Lung microvascular endothelial cell (primary cell): ENCODE data around the gene C11orf16. TPM values are rescaled to one million over a fixed set of nuclear protein-coding genes. Genes with fewer than 3 reads are reported as not detected.
A peak's percentile ranks its signal among the peaks of the same experiment; 100 is the strongest.
"Not testable (repeated sequence)": the region's sequence is repeated elsewhere in the genome, so short reads cannot be mapped to it uniquely, and the experiment has no call there.

Experiments used
- DNase-seq, 2 donors: peaks; one replicate each; pipeline versions ENCODE4 v3.0.0 to v3.0.0-alpha.2; 2010; ENCODE audit warnings: low read depth in 2 of 2
- total RNA-seq: library from RNA; depleted of rRNA; stranded (reverse); fragments of >200 nt; gene quantifications from 2 replicates; pipeline ENCODE4 v1.2.1, GENCODE V29; 2014

C11orf16 gene
- total RNA-seq, 1 donor from 2014 or later, result not detected

DNA sequence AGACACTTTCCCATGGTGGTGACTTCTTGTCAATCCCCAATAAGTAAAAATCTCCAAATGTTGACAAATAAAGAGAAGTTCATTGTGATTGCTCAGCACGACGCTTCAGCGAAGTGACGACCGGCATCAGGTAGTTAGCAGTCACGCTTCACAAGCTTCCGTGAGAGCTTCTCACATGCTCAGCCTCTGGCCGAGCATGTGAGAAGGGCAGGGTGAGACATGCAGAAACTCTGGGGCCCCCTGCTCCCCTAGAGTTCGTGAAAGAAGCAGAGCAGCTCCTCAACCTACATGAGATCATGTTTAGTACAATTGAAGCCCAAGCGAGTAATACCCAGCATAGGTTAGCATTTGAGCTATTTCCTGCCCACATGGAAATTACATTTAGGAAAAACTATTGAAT lies 4.4 kb upstream of the C11orf16 start:
- DNase-seq, result no peak

DNA sequence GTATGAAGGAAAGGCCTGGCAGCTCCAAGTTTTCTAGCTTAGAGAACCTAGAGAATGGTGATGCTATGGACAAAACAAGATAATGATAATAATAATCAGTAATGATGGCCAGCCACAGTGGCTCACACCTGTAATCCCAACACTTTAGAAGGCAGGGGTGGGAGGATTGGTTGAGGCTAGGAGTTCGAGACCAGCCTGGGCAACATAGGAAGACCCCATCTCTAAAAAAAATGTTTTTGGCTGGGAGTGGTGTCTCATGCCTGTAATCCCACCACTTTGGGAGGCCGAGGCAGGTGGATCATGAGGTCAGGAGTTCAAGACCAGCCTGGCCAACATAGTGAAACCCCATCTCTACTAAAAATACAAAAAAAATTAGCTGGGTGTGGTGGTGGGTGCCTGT lies 3.0 kb upstream of the C11orf16 start:
- not testable (repeated sequence) for DNase-seq

DNA sequence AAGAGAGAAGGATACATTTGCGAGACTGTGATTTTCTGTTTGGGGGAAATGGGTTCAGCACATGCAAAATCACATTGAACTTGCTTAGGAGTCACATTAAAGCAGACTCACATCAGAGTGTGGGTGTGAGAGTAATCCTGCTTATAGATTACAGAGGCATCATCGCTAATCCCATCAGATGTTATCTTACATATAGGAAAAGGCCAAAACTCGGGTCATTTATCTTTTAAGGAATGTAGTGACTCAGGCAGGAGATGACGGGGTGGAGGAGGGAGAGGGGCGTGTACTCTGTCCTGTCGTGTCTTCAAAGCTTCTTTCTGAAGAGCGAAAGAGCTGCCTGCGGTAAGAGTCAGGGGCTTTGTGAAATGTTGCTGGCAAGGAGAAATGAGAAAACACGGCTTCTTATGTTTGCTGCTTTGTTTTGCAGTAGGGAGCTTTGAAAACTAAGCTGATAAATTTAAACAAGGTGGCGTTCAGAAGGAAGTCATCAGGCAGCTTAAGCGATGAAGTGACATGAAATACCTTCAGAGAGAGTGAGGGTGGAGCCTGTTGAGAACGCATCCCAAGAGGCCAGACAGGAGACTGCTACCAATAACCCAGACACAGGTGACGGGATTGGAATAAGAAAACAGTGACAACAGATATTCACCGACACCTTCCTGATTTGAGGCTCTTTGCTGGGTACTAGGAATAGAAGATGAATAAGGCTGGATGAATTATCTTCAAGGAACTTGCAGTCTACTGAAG lies 2.2 kb upstream of the C11orf16 start:
- peak in 1 of 2 donors; percentile 69 for DNase-seq

DNA sequence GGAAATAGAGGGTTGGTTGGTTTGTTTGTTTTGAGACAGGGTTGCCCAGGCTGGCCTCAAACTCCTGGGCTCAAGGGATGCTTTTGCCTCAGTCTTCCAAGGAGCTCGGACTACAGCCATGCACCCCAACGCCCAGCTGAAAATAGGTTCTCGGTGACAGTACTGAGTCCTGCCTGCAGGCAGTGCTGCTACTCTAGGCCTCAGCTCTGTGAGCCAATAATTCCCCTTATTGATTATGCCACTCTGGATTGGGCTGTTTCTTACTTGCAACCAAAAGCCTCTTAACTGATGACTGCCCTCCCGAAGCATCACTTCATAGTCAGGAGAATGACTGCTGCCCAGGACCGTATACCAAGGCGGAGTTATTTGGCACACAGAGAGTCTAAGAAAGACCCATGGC lies 1.2 kb upstream of the C11orf16 start:
- no peak for DNase-seq

DNA sequence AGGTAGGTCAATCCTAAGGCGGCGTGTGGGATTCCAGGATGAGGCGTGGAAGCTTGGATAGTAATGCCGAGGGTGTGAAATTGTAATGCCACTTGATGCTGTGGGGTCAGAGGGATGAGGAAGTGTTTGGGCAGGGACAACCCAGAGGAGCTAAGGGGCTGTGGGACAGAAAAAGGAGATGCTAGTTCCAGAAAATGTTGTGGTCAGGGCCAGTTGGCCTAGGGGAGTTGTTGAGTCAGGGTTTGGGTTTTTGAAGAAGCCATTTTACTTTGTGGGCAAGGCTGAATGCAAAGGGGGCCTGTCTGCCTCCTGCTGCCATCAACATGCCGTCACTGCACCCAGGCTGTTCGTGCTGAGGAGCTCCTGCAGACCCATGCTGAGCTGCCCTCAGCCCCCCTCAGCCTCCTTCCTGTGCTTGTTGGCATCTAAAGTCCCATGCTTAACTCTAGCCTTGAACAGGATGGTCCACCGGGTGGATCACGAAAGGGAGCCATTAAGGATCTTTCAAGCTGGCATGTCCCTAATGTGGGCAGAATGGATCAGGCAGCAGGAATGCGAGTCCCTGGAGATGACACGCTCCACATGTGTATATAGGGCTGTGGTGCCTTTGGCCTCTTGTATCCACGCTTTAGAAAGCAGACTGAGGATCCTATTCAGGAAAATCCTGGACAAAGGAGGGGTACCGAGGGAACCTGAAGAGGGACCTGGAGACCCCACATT lies 2.1 kb downstream of the C11orf16 start:
- DNase-seq, result no peak

DNA sequence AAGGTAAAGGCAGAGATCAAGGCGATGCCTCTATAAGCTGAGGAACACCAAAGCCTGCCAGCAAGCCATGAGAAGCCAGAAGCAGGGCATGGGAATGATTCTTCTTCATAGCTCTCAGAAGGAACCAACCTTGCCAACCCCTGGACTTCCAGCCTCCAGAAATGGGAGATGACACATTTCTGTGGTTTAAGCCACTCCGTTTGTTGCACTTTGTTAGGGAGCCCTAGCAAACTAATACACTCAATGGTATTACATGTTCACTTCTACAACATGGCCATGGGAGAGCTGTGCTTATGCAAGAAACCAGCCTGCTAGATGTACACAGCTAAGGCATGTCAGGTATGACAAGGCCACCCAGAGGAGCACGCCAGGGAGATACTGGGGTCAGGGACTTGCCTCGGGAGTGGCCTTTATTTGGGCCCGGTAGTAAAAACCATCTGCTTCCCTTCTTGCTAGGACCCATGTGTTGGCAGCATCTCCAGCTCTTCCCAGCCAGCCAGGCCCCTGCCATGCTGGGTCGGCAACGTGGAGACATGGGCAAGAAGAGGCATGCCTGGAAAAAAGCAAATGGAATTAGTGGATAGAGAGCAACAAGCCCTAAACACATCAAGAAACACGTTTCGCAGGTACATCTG lies 3.6 kb downstream of the C11orf16 start:
- no peak for DNase-seq

DNA sequence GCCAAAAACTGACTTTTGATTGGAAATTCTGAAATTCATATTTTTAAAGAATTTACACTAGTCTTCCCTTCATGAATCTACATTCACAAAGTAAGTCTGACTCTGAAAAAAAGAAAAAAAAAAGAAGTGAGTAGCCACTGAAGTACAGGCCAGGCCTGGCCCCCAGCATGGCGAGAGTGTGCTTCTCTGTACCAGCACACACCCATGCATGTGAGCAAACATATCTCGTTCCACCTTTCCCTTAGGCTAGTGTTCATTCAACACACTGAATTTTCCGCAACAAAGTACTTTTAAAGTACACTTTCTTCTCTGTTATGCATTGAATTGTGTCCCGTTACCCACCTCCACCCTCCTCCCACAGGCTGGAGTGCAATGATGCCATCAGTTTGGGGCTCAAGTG lies 4.5 kb downstream of the C11orf16 start:
- no peak for DNase-seq

DNA sequence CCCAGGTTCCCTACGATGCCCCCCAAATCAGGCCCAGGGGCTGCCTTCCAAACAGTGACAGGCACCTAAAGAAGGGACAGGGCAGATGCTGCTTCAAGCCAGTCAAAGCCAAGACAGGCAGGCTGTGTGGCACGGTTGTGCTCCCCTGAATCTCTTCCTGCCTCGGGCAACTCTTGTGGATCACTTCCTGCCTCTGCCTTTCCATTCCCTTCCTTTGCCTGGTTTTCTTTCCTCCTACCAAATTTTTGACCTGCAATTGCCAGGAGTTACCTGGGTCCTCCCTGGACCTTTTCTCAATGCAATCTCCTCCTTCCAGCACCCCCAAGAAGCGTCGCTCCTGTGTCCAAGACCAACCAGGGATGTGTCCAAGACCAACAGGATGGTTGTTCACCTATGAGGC lies 5.5 kb downstream of the C11orf16 start:
- DNase-seq, result no peak

DNA sequence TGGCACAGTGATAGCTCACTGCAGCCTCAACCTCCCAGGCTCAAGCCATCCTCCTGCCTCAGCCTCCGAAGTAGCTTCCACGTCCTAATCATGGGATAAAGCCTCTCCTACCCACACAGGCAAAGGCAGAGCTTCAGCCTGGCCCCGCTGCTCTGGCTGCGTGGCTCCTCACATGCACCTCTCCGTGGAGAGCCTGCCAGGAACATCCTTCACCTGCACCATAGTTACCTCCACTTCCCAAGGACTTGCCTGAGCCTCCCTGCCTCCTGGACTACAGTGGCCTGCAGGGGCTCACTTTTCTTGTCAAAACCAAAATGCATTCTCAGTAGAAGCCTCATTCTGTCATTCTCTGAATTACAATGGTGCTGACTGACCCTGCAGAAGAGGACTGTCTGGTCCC lies 6.5 kb downstream of the C11orf16 start:
- no peak for DNase-seq

DNA sequence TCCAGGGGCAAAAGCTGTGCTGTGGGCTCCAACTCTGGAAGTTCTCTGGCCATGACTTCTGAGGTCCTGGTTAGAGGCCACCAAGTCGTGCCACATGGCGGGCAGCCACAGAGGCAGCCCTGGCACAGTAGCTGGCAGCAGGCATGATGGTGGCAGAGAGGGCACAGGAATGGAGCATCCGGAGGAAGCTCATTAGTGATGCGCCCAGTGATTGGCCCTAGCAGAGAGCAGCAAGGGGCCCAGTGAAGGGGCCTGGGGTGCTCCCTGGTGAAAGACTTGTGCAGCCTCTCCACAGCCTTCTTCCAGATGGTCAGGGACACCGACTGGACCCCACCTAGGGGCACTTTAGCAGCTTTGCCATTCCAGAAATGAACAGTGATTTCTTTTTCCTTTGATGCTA lies 7.0 kb downstream of the C11orf16 start:
- no peak for DNase-seq

DNA sequence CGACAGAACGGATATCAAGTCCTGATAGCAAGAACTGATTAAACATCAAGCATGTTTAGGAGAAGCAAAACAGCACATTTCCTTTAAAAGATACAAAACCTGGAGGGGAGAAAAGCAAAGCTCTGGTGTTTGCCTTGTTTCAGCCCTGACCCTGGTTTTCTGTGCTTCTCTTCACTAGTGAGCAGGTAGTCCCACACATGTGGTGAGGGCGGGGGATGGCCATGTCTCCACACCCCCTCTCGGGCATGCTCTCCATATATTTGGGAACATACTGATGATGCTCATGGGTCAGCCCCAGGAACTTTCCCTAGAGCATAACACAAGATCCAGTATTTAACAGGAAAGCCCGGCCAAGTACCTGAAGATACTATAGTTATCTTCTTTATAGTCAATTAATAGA lies 10.1 kb downstream of the C11orf16 start:
- DNase-seq, result no peak

DNA sequence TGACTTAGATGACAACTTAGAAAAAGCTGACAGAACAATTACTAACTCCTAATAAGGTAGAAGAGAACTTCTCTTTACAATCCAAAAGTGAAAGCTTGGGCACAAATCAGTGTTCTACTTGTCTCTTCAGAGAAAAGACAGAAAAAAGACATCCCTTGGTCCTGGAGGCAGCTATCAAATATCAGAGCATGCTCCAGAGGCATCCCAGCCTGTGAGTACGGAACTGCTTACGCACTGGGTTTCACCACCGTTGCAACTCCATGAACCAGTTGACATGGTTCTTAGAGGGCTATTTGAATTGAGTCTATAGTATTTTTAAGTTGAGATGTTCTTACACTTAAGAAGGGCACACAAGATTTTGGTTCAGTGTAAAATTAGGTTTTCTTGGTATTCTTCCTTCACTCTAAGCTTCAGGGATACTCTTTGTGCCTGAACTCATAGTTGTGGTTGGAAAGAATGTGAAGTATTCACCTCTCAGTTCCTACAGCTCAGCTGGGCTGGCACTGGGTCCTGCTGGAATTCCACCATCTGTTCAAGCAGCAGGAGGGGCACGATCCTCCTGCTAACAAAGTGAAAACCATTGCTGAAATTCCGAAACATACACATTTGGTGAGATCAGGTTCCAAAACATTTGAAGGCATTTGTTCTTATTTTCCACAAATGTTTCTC lies 15.5 kb downstream of the C11orf16 start:
- DNase-seq, result peak; percentile 79 to 84

DNA sequence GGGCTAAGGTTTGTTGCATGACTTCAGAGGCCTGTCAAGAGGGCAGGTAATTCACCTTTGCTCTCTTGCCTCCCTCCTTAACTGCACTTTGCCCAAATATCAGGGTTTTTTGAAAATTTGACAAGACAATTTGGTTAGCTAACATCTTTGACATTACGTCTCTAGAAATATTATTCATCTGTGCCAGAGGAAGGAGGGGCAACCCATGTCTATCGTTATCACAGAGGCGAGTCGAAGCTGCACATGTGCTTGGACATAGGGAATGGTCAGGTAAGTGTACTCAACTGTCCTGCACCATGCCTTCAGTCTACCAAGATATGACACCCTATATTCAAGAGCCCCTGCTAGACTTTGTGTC lies 18.1 kb downstream of the C11orf16 start:
- no peak for DNase-seq

DNA sequence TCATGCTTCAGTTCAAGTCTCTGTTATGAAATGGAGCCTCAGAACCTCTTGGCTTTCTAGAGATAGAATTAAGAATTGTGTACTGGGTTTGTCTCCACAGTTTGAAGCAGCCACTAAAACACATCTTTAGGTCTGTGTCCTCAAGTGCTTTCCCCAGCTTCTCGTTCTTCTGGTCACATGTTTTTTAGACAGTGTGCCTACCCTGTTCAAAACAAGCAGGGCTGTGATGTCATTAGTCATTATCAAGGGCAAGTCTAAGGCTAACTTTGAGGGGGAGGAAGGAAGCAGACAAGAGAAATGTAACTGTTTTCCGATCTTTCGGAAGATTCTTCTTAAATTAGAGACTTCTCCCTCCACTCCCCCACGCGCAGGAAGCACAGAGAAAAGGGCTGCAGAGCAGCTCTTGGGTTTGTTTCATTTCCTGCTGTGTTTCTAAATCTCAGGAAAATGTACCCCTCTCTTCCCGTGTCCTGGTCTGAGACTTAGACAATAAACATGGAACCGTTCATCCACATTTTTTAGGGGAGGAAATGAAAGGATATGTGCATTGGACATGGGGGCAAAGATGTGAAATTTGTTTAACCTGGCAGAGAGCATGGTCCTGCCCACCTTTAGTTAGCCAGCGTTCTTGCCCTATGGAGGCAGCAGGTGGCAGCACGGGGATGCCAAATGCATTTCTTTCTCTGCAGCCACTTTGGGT lies 18.6 kb downstream of the C11orf16 start:
- DNase-seq, result peak; percentile 58 to 71

DNA sequence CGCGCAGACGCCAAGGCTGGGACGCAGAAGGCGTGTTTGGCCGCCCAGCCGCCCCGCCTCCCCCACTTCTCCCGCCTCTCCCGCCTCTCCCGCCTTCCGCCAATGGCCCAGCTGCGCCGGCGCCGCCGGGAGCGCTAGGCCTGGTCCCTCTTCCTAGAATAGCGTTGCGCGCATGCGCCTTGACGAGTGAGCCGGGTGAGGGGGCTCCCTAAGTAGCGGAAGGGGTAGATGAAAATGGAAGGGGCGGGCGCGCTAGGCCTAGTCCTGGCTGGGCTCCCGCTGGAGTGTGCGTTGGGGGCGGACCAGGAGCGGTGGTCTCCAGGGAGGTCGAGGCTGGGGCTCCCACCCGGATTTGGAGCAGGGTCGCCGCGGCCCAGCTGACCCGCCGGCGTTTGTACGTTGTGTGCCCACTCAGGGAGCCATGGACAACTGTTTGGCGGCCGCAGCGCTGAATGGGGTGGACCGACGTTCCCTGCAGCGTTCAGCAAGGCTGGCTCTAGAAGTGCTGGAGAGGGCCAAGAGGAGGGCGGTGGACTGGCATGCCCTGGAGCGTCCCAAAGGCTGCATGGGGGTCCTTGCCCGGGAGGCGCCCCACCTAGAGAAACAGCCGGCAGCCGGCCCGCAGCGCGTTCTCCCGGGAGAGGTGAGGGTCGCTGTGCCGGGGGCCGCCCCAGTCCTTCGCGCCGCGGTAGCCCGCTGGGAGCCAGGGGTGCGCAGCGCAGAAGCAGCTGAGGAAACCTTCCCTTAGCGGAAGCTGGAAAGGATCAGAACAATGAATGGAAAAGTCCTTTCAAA lies 21.5 kb downstream of the C11orf16 start, which contains the start of gene AKIP1:
Gene AKIP1, plus strand, starts transcription at position 161 of the 795 bp plus-strand sequence. Its CDS starts 261 bp downstream, at position 422.
- peak; percentile 96 to 97 for DNase-seq

DNA sequence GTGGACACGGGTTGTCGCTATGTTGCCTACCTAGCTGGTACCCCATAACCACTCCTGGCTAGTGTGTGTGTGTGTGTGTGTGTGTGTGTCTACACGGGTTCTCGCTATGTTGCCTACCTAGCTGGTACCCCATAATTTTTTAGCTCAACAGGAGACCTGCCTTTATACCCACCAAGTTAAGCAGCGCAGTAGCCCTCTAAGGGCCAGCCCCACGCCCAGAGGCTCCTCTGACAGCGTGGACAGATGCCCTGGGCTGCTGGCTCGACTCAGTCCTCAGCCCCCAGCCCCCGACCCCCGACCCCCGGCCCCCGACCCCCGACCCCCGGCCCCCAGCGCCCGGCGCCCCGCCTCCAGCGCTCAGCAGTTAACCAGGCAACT lies 22.1 kb downstream of the C11orf16 start:
- DNase-seq, result no peak

DNA sequence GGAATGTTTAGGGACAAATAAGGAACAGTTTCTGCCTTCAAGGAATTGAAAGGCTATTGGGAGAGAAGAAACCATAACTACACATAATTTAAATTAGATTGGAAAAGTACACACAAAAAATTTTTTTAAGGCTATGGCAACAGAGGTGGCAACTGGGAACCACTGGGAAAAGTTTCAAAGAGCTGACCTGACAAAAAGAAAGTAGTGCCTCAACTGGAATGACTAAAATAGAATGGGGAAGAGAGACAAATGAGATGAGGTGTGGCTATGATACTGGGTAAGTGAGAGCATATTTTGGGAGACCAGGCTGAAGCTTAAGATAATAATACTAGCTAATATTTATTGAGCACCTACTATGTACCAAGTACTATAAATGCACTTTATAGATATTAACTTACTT lies 24.6 kb downstream of the C11orf16 start:
- DNase-seq, result no peak

DNA sequence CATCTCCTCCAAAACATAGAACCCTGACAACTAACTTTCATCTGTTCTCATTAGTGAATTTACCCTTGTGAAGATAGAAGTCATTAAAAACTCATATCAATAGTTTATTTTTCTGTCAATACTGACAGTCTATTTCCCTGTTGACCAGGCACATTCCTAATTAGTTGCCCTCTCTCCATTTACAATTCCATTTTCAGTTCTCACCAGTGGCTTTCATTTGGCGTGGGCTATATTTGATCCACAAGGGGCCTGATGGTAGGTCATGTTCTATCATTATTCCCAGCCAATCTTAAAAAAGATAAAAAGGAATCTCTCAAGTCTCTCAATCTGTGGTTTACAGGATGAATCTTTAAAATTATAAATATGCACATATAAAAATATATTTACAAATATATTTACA lies 25.6 kb downstream of the C11orf16 start:
- DNase-seq, result no peak

DNA sequence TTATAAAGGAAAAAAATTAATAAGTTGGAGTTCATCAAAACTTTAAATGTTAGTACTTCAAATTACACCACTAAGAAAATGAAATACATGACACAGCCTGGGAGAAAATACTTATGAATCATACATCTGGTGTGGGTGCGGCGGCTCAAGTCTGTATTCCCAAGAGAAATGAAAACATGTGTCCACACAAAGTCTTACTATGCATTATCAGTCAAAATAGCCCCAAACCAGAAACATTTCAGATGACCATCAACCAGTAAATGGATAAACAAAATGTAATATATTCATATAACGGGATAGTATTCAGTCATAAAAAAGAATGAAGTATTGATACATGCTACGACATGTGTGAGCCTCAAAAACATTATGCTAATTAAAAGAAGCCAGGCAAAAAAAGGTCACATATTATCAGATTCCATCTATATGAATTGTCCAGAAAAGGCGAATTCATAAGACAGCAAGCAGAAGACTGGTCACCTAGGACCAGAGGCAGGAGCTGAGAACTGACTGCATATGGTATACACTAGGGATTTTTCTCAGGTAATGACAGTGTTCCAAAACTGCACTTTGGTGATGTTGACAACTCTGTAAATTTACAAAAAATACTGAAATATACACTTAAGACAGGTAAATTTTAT lies 27.1 kb downstream of the C11orf16 start:
- DNase-seq, result peak in 1 of 2 donors; percentile 83

DNA sequence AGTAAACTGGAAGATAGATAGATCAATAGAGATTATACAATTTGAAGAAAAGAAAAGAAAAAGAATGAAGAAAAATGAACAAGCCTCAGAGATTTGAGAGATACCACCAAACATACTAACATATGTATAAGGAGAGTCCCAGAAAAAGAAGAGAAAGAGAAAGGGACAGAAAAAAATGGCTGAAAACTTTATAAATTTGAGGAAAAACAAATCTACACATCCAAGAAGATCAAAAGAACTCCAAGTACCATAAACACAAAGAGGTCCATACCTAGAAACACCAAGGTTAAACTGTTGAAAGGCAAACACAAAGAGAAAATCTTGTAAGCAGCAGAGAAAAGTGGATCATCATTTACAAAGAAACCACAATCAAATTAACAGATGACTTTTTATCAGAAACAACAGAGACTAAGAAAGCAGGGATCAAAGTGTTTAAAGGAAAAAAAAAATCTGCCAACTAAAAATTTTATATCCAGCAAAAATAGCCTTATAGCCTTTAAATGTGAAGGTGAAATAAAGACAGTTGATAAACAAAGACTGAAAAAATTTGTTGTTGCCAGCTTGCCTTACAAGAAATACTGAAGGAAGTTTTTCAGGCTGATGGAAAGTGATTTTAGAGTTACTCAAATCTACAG lies 33.5 kb downstream of the C11orf16 start:
- DNase-seq, result no peak
